GM23338 (cell line): ENCODE data around the gene VPS41.

ENCODE experiments used
- CREB1 ChIP-seq: fragments of 250-450 bp; sonication (Bioruptor Pico); IDR thresholded peaks from 2 replicates; pipeline ENCODE4 v1.5.0; 2020; ENCODE audit warnings: low read depth, mild to moderate bottlenecking, moderate library complexity
- CTCF ChIP-seq, 2 experiments: fragments of 200-600 bp in 1 of 2; sonication (generic) in 1 of 2; conservative IDR thresholded peaks; 2 replicates each; pipeline versions ENCODE4 v1.5.1 to v1.6.1; 2016 to 2017; ENCODE audit warnings: antibody characterized with exemption in 2 of 2, low read depth in 2 of 2, mild to moderate bottlenecking in 2 of 2, moderate library complexity in 1 of 2
- EZH2 ChIP-seq: fragments of 200-600 bp; sonication (generic); IDR thresholded peaks from one replicate; pipeline ENCODE4 v1.8.0; 2017; ENCODE audit warnings: antibody characterized with exemption, mild to moderate bottlenecking, low read depth; ENCODE audit not compliant: unreplicated experiment
- EZH2phosphoT487 ChIP-seq: fragments of 200-600 bp; sonication (generic); IDR thresholded peaks from one replicate; pipeline ENCODE4 v1.8.1; 2018; ENCODE audit warnings: antibody characterized with exemption; ENCODE audit not compliant: unreplicated experiment
- JUNB ChIP-seq: IDR thresholded peaks from one replicate; pipeline ENCODE4 v1.6.1; 2016; ENCODE audit warnings: antibody characterized with exemption; ENCODE audit not compliant: unreplicated experiment
- POLR2AphosphoS5 ChIP-seq: IDR thresholded peaks from 2 replicates; pipeline ENCODE4 v1.6.1; 2016; ENCODE audit warnings: antibody characterized with exemption, low read depth
- REST ChIP-seq: IDR thresholded peaks from one replicate; pipeline ENCODE4 v1.6.1; 2018; ENCODE audit warnings: antibody characterized with exemption; ENCODE audit not compliant: unreplicated experiment
- ZNF114 ChIP-seq: fragments of 250-450 bp; sonication (Bioruptor Pico); IDR thresholded peaks from 2 replicates; pipeline ENCODE4 v1.5.0; 2020; ENCODE audit warnings: mild to moderate bottlenecking, moderate library complexity
- ZNF331 ChIP-seq: fragments of 250-450 bp; sonication (Bioruptor Pico); IDR thresholded peaks from 2 replicates; pipeline ENCODE4 v1.5.0; 2020; ENCODE audit warnings: low read depth, mild to moderate bottlenecking, moderate library complexity

- no peak for TF ChIP-seq CTCF (conservative IDR thresholded peaks at IDR 0.05; ENCODE audit: low read depth in 2 of 2)
- TF ChIP-seq JUNB = no peak
- no peak for TF ChIP-seq EZH2
- TF ChIP-seq REST = no peak
- no peak for TF ChIP-seq POLR2AphosphoS5
- TF ChIP-seq ZNF331 (CRISPR knock-in tag) = no peak
- TF ChIP-seq EZH2phosphoT487 = no peak
- TF ChIP-seq CREB1 (CRISPR knock-in tag) = no peak
- TF ChIP-seq ZNF114 = no peak
Observed at GRCh38 chr7:38846280-38846679, 62.7 kb downstream of the VPS41 start.
